Fibroblast of the conjunctiva (primary cell): ENCODE results near the gene EEF2K.

Experiments used
- DNase-seq: peaks from one replicate; pipeline ENCODE4 v3.0.0-alpha.2; 2010; ENCODE audit warnings: low read depth

The EEF2K gene

DNA sequence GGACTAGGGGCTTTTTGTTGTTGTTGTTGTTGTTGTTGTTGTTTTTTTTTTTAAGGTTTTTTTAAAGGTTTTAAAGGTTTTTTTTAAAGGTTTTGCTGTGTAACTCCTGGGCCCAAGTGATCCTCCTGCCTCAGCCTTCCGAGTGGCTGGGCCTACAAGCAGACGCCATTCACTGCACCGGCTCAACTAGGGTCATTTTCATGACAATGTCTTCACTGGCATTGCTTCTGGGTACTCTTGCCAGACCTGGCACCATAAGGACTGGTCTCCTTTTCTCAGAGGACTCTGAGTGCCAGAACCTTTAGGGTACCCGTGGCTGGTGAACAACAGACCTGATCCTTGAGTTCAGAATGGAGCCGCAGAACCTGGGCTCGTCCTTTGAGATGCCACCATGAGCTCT is 111.5 kb downstream of the EEF2K start:
- no peak for DNase-seq

DNA sequence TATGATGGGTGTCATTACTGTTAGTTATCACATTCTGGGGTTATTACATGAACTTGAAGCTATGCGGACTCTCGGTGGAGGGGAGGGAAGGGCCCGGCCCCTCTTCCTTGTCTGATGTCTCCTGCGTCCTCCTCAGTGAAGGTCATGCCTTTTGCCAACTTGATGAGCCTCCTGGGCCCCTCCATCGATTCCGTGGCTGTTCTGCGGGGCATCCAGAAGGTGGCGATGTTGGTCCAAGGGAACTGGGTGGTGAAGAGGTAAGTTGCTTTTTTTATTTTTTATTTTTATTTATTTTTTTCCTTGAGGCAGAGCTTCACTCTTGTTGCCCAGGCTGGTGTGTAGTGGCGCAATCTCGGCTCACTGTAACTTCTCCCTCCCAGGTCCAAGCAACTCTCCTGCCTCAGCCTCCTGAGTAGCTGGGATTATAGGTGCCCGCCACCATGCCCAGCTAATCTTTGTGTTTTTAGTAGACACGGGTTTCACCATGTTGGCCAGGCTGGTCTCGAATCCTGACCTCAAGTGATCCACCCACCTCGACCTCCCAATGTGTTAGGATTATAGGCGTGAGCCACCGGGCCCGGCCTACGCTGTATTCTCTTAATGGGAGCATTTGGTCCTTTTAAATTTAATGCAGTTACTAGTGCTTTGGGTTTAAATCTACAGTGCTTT is 112.7 kb downstream of the EEF2K start:
- no peak for DNase-seq

- no peak for DNase-seq
These were observed 114.7 kb downstream of the EEF2K start for GRCh38 chr16:22320572-22321339.

- peak; percentile 65 for DNase-seq
These were observed 115.4 kb downstream of the EEF2K start for GRCh38 chr16:22321340-22322001.

DNA sequence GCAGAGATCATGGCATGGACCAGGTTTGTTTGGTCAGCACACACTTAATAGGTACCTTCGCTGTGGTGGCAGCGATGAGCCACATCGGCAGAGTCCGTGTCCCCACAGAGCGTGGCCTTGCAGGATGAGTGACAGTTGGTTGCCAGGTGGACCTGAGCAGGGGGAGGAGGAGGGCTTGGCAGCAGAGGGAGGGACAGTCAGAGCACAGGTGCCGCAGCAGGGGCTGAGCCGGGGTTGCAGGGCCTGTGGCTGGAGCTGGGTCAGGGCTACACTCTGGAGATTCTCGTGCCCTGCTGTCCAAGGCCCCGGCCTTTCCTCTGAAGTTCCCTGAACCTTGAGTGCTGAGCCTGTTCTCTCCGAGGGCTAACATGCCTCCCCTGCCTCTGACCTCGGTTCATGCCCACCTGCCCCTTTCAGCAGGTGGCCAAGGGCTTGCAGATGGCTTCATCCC is 116.0 kb downstream of the EEF2K start:
- no peak for DNase-seq

DNA sequence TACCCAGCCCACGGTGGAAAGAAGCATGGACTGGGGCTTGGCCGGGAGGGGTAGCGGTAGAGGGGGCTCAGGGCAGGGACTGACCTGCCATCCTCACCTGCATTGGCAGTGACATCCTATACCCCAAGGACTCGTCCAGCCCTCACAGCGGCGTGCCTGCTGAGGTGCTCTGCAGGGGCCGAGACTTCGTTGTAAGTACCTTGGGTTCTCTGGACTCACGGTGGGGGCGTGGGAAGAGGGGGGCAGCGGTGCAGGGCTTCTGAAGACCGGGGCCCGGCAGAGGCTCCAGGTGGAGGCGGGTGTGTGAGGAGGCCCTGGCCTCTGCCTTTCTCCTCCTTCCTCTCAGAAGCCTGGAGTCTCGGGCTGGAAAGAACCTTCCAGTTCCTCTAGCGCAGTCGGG is 116.7 kb downstream of the EEF2K start:
- no peak for DNase-seq

GRCh38 chr16:22323173-22323958 is 117.3 kb downstream of the EEF2K start:
- no peak for DNase-seq

- DNase-seq: no peak
These were observed 118.1 kb downstream of the EEF2K start for GRCh38 chr16:22323959-22324786.

DNA sequence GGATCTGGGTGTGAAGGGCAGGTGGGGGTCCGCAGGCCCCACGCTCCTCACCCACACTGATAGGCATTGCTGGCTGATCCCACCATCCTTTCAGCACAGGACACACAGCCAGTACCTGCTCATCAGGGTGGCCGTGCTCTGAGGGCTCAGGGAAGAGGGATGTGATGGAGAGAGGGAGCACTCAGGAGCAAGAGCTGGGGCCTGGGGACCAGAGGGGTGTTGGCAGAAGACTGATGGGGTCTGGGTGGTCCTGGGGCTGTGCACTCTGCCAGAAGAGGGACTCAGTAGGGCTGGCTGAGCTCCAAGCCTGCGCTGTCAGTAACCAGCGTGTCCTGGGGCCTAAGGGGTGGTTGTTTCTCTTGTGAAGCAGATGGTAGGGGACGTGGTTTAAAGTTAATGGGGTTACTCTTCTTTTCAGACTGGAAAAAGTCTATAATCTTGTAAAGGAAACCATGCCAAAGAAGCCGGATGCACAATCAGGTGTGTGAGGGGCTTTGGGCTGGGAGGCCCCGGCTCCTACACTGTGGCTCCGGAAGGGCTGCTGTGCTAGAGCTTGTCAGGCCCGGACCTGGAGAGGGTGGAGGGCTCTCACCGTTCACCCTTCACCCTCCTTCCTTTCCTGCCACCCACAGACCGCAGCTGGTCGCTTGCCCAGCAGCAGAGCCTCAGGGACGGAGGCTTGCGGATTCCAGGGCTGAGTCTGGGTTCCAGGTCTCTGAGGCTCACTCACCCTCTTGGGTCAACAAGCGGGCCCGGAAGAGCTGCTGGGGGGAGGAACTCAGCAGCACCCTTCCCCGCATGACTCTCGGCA is 118.9 kb downstream of the EEF2K start:
- DNase-seq: no peak

- no peak for DNase-seq
These were observed 119.7 kb downstream of the EEF2K start for GRCh38 chr16:22325598-22326368.

- no peak for DNase-seq
These were observed 120.2 kb downstream of the EEF2K start for GRCh38 chr16:22326369-22326652.

DNA sequence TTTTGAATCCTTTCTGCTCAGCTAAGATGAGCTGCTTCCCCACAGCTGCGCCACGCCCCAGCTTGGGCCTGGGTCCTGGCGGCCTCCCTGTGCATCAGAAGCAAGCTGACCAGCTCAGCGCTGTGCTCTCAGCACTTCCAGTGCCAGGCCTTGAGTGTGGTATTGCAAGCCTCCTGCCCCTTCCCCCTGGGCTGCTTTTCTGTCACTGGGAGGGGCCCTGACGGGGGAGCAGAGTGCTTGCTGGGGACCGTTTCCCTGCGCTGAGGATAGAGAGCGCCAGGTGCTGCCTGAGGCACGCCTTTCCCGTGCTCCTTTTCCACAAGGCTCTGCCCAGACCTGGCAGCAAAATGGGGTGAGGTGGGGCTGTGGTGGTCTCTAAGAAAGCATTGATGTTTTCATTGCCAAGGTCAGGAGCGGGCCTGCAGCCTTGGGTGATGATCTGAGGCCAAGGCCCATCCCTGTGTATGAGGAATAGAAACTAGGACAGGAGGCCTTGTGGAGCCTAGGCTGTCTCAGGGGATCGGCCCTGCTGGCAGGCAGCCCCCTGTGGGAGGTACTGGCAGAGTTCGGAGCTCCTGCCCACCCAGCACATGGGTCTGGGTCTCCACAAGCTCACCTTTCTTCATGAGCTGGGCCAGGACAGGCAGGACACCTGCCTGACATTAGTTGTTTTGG is 120.8 kb downstream of the EEF2K start:
- no peak for DNase-seq

GRCh38 chr16:22327446-22327775 is 121.3 kb downstream of the EEF2K start:
- no peak for DNase-seq

GRCh38 chr16:22328081-22328725 is 122.1 kb downstream of the EEF2K start:
- no peak for DNase-seq

DNA sequence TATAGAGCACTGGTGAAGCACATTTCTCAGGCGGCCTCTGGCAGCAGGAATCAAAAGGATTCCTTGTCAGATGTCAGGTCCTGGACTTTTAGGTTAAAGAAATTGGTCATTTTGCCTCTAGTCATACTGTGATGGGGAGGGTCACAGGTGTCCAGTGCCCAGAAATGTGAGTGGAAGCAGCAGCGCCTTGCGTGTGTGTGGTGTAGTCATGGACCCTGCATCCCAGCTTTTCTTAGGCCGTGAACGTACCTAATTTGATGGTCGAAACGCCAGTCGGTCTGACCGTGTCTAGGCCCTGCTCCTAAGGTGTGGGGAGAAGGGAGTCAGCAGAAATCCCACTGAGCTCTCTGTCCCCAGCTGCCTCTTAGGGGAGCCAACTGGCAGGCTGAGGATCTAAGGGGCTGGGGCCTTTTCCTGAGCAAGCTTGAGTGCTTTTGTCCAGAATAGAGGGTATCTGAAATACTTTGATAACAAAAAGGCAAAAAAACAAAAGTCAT is 123.2 kb downstream of the EEF2K start:
- DNase-seq: no peak

DNA sequence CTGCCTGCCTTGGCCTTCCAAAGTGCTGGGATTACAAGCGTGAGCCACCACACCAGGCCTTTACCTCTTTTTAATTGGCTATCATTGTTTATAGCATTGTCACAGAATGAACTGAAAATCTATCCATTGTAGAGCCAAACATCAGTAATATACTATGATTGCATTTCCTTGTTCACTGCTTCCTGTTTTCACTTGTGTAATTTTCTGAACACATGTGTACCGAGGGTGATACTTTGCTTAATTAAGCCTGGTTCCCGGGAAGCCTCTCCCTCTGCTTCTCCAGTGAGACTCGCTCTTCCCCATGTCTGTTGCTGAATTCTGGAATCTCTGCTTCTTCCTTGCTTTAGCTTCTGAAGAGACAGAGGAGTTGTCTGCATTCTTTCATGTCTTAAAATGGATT is 124.2 kb downstream of the EEF2K start:
- no peak for DNase-seq

- no peak for DNase-seq
These were observed 127.4 kb downstream of the EEF2K start for GRCh38 chr16:22333457-22333994.

DNA sequence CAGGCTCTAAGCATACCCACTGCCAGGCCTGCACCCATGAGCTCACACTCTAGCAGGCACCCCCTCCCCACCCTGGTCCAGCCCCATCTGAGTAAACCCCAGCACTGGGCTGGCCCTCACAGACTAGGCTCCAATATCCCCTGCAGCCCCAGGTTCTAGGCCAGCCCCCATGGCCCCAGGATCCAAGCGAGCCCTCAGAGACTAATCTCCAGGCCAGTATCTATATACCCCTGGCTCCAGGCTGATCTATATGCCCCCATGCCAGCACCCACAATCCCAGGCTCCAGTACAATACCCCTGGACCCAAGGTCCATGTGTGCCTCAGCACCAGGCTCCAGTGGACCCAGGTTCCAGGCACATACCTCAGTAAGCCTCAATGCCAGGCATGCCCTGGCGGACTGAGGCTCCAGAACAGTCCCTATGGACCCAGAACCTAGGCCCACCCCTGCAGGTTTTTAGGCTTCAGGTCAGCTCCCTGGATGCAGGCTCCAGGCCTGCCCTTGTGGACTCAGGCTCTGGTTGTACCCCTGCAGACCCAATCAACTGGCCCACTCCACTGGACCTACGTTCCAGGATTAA is 129.7 kb downstream of the EEF2K start:
- DNase-seq: no peak
